DOHH2 (cell line): ENCODE results near the gene NPHP3.

ENCODE experiments used
- H3F3A ChIP-seq: fragments of 200-600 bp; sonication (generic), shearing (Covaris generic); 2 replicates; pipeline ENCODE4 v1.6.0; 2016; ENCODE audit warnings: antibody characterized with exemption, mild to moderate bottlenecking; ENCODE audit not compliant: control insufficient read depth, insufficient read depth
- H3K27ac ChIP-seq: fragments of 200-600 bp; sonication (generic); 2 replicates; pipeline ENCODE4 v1.5.1; 2014; ENCODE audit warnings: low read depth, mild to moderate bottlenecking, low read length, moderate library complexity
- H3K27me3 ChIP-seq: fragments of 200-600 bp; sonication (generic); 2 replicates; pipeline ENCODE4 v1.6.1; 2014; ENCODE audit warnings: mild to moderate bottlenecking, low read length, mixed read lengths; ENCODE audit not compliant: control insufficient read depth
- H3K36me3 ChIP-seq: fragments of 200-600 bp; sonication (generic); 2 replicates; pipeline ENCODE4 v1.6.1; 2014; ENCODE audit warnings: mild to moderate bottlenecking, low read length, moderate library complexity, mixed read lengths; ENCODE audit not compliant: control insufficient read depth
- H3K4me1 ChIP-seq: fragments of 200-600 bp; sonication (generic); 2 replicates; pipeline ENCODE4 v1.6.1; 2014; ENCODE audit warnings: mild to moderate bottlenecking, low read length, mixed read lengths; ENCODE audit not compliant: control insufficient read depth
- H3K4me2 ChIP-seq: fragments of 200-600 bp; sonication (generic); 2 replicates; pipeline ENCODE4 v1.6.0; 2014; ENCODE audit warnings: mild to moderate bottlenecking, low read length, moderate library complexity
- H3K4me3 ChIP-seq: fragments of 200-600 bp; sonication (generic); 2 replicates; pipeline ENCODE4 v1.5.1; 2014; ENCODE audit warnings: mild to moderate bottlenecking, low read length, mixed read lengths
- H3K79me2 ChIP-seq: fragments of 200-600 bp; sonication (generic); 2 replicates; pipeline ENCODE4 v1.6.1; 2014; ENCODE audit warnings: mild to moderate bottlenecking, low read length, mixed read lengths; ENCODE audit not compliant: control insufficient read depth
- H3K9me2 ChIP-seq: fragments of 200-600 bp; sonication (generic); replicated peaks from 2 replicates; pipeline ENCODE4 v1.6.1; 2014; ENCODE audit warnings: mild to moderate bottlenecking, low read length, mixed read lengths; ENCODE audit not compliant: control insufficient read depth
- H3K9me3 ChIP-seq: fragments of 200-600 bp; sonication (generic); 2 replicates; pipeline ENCODE4 v1.6.1; 2014; ENCODE audit warnings: antibody characterized with exemption, low read length, mixed read lengths; ENCODE audit not compliant: control insufficient read depth, insufficient read depth
- H4K20me1 ChIP-seq: fragments of 200-600 bp; sonication (generic); 2 replicates; pipeline ENCODE4 v1.6.0; 2014; ENCODE audit warnings: low read depth, mild to moderate bottlenecking, antibody characterized with exemption, low read length, moderate library complexity; ENCODE audit not compliant: control insufficient read depth, insufficient read depth
- EZH2phosphoT487 ChIP-seq: fragments of 200-600 bp; sonication (generic); IDR thresholded peaks from 2 replicates; pipeline ENCODE4 v1.6.1; 2017; ENCODE audit warnings: borderline replicate concordance, mild to moderate bottlenecking, antibody characterized with exemption, low read length, moderate library complexity, mixed read lengths
- TF ChIP-seq, protein P1 (sequence below): fragments of 200-600 bp; sonication (generic); IDR thresholded peaks from one replicate; pipeline ENCODE4 v1.5.1; 2014; ENCODE audit warnings: antibody characterized with exemption, mild to moderate bottlenecking, low read depth, low read length; ENCODE audit not compliant: poor library complexity, severe bottlenecking

Gene NPHP3

GRCh38 chr3:132679911-132680310 lies 42.3 kb downstream of the NPHP3 start:
- TF ChIP-seq EZH2phosphoT487: no peak
- TF ChIP-seq, protein P1, sequence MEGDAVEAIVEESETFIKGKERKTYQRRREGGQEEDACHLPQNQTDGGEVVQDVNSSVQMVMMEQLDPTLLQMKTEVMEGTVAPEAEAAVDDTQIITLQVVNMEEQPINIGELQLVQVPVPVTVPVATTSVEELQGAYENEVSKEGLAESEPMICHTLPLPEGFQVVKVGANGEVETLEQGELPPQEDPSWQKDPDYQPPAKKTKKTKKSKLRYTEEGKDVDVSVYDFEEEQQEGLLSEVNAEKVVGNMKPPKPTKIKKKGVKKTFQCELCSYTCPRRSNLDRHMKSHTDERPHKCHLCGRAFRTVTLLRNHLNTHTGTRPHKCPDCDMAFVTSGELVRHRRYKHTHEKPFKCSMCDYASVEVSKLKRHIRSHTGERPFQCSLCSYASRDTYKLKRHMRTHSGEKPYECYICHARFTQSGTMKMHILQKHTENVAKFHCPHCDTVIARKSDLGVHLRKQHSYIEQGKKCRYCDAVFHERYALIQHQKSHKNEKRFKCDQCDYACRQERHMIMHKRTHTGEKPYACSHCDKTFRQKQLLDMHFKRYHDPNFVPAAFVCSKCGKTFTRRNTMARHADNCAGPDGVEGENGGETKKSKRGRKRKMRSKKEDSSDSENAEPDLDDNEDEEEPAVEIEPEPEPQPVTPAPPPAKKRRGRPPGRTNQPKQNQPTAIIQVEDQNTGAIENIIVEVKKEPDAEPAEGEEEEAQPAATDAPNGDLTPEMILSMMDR: no peak
- H3K4me1 ChIP-seq: no peaks in the 10 kb centered on the region
- H3K36me3 ChIP-seq: peaks cover 25% of the 10 kb centered on the region
- no peaks in the 10 kb centered on the region for H3K27me3 ChIP-seq
- no peaks in the 10 kb centered on the region for H3K9me3 ChIP-seq
- no peaks in the 10 kb centered on the region for H4K20me1 ChIP-seq
- H3K4me2 ChIP-seq: no peak overlapping the region
- no peak overlapping the region for H3K4me3 ChIP-seq
- no peaks in the 10 kb centered on the region for H3K79me2 ChIP-seq
- no peaks in the 10 kb centered on the region for H3K9me2 ChIP-seq
- no peaks in the 10 kb centered on the region for H3F3A ChIP-seq
- H3K27ac ChIP-seq: no peak overlapping the region

DNA sequence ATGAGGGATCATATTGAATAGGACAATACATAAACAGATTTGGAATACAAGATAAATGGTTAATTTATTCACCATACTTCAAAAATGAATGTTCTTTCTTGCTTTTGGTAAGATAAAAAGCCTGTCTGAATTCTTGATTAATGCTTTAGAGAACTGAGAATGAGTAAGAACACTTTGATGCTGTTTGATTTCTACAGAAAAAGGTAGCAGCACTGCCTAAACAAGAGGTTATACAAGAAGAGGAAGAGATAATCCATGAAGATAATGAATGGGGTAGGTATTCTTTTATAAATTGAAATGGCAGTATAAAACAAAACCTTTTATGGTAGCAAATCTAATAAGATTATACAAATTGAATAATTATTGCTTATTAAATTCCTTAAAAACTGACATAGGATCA lies 46.8 kb downstream of the NPHP3 start:
- H3K4me3 ChIP-seq: no peak overlapping the region
- no peaks in the 10 kb centered on the region for H3K27me3 ChIP-seq
- no peaks in the 10 kb centered on the region for H3K4me1 ChIP-seq
- peaks cover 59% of the 10 kb centered on the region for H3K36me3 ChIP-seq
- H3K9me3 ChIP-seq: no peaks in the 10 kb centered on the region
- H3K4me2 ChIP-seq: no peak overlapping the region
- no peaks in the 10 kb centered on the region for H4K20me1 ChIP-seq
- no peak for TF ChIP-seq EZH2phosphoT487
- TF ChIP-seq, protein P1: no peak
- no peak overlapping the region for H3K27ac ChIP-seq
- no peaks in the 10 kb centered on the region for H3K9me2 ChIP-seq
- no peaks in the 10 kb centered on the region for H3K79me2 ChIP-seq
- 0 out of 2 replicates have a peak, but pooled peaks cover 3% of the 10 kb centered on the region for H3F3A ChIP-seq

DNA sequence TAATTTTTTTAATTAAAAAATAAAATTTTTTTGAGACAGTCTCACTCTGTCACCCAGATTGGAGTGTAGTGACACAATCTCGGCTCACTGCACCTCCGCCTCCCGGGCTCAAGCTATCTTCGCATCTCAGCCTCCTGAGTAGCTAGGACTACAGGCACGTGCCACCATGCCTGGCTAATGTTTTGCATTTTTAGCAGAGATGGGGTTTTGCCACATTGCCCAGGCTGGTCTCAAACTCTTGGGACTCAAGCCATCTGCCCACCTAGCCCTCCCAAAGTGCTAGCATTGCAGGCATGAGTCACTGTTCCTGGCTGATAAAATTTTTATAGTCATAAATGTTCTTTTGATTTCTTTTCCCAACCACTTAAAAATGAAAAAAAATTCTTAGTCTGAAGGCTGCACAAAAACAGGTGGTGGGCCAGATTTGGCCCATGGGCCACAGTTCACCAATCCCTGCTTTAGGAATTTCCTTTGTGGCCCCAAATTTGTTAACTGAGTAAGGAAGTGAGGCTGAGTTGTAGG lies 52.9 kb downstream of the NPHP3 start:
- Histone ChIP-seq H4K20me1 (no peaks in the 10 kb centered on the region), H3K27ac (no peak overlapping the region), H3K4me1 (no peaks in the 10 kb centered on the region), H3K4me2 (no peak overlapping the region), H3K36me3 (peaks cover 76% of the 10 kb centered on the region), H3F3A (peaks cover 5% of the 10 kb centered on the region; the same call in 1 of the 2 replicates), H3K79me2 (peaks cover 15% of the 10 kb centered on the region), H3K9me3 (no peaks in the 10 kb centered on the region), H3K9me2 (no peaks in the 10 kb centered on the region), H3K27me3 (no peaks in the 10 kb centered on the region), H3K4me3 (no peak overlapping the region)
- no peak for TF ChIP-seq EZH2phosphoT487
- TF ChIP-seq, protein P1: no peak
